ENCODE results near the gene CNTNAP1. TPM values are rescaled to one million over a fixed set of nuclear protein-coding genes. Genes with fewer than 3 reads are reported as not detected.
A peak's percentile ranks its signal among the peaks of the same experiment; 100 is the strongest.

The CNTNAP1 gene
- total and polyA plus RNA-seq, 9 of the 15 experiments (the other 6 are each of a cell fraction or from before 2014, with no cell fraction given), result 0.10 to 1.8 (median 0.62) TPM

DNA sequence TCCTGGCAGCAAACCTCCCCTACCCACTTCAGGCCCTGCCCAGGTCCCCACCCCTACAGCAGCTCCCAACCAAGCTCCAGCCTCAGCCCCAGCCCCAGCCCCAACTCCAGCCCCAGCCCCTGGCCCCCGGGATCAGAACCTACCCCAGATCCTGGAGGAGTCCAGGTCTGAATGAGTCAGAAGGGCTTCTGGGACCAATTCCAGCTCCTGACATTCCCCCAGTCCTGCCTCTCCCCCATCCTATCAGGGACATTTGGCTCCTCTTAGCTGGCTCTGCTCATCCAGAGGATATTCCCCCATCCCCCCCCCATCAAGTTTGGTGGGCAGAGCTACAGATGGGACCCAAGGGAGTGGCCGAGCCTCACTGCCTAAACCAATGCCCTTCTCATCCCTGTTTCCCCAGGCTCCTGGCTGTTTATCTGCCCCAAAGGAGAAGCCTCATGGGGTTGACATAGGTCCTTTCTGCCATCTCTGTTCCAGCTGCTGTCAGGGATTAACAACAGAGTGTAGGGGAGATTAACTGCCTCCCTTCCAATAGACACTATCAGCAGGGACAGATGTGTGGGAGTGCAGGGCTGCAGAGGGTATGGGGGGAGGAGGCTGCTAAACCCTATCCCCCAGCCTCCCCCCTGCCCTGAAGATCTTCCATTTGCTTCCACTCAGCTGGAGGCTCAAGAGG lies 16.5 kb downstream of the CNTNAP1 start (continued):
- TF ChIP-seq E2F3 (CRISPR knock-in tag; IDR thresholded peaks at IDR 0.05) (peak; percentile 76; the same call in 1 of the 2 replicates), TCF3 (CRISPR knock-in tag; IDR thresholded peaks at IDR 0.05) (peak; percentile 99), POLR2H (tag; IDR thresholded peaks at IDR 0.05; ENCODE audit: low read depth) (no peak), HDGF (IDR thresholded peaks at IDR 0.05) (no peak), BHLHE40 (IDR thresholded peaks at IDR 0.05; ENCODE audit: low read length) (peak; percentile 83), POLR2AphosphoS5 (IDR thresholded peaks at IDR 0.05; ENCODE audit: control insufficient read depth, insufficient read depth, low read depth, low read length) (peak; percentile 100), POLR3A (IDR thresholded peaks at IDR 0.05; ENCODE audit: borderline replicate concordance, extremely low read depth, insufficient read depth, insufficient read length) (no peak), CAMTA2 (CRISPR knock-in tag; conservative IDR thresholded peaks at IDR 0.05) (no peak), CBFB (CRISPR knock-in tag; IDR thresholded peaks at IDR 0.05) (no peak), BRD9 (IDR thresholded peaks at IDR 0.05; ENCODE audit: low read depth, partially characterized antibody) (peak; percentile 66), ZBED1 (IDR thresholded peaks at IDR 0.05) (peak; percentile 96), ATF1 (CRISPR knock-in tag; IDR thresholded peaks at IDR 0.05) (no peak), ATF1 (tag; IDR thresholded peaks at IDR 0.05) (peak; percentile 81), FOSL1 (tag; conservative IDR thresholded peaks at IDR 0.05) (peak; percentile 80), PURB (CRISPR knock-in tag; IDR thresholded peaks at IDR 0.05; ENCODE audit: low read depth) (no peak)
- TF ChIP-seq, protein P1, sequence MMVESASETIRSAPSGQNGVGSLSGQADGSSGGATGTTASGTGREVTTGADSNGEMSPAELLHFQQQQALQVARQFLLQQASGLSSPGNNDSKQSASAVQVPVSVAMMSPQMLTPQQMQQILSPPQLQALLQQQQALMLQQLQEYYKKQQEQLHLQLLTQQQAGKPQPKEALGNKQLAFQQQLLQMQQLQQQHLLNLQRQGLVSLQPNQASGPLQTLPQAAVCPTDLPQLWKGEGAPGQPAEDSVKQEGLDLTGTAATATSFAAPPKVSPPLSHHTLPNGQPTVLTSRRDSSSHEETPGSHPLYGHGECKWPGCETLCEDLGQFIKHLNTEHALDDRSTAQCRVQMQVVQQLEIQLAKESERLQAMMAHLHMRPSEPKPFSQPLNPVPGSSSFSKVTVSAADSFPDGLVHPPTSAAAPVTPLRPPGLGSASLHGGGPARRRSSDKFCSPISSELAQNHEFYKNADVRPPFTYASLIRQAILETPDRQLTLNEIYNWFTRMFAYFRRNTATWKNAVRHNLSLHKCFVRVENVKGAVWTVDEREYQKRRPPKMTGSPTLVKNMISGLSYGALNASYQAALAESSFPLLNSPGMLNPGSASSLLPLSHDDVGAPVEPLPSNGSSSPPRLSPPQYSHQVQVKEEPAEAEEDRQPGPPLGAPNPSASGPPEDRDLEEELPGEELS (CRISPR knock-in tag; IDR thresholded peaks at IDR 0.05; ENCODE audit: borderline replicate concordance), result no peak
- TF ChIP-seq, protein P2, sequence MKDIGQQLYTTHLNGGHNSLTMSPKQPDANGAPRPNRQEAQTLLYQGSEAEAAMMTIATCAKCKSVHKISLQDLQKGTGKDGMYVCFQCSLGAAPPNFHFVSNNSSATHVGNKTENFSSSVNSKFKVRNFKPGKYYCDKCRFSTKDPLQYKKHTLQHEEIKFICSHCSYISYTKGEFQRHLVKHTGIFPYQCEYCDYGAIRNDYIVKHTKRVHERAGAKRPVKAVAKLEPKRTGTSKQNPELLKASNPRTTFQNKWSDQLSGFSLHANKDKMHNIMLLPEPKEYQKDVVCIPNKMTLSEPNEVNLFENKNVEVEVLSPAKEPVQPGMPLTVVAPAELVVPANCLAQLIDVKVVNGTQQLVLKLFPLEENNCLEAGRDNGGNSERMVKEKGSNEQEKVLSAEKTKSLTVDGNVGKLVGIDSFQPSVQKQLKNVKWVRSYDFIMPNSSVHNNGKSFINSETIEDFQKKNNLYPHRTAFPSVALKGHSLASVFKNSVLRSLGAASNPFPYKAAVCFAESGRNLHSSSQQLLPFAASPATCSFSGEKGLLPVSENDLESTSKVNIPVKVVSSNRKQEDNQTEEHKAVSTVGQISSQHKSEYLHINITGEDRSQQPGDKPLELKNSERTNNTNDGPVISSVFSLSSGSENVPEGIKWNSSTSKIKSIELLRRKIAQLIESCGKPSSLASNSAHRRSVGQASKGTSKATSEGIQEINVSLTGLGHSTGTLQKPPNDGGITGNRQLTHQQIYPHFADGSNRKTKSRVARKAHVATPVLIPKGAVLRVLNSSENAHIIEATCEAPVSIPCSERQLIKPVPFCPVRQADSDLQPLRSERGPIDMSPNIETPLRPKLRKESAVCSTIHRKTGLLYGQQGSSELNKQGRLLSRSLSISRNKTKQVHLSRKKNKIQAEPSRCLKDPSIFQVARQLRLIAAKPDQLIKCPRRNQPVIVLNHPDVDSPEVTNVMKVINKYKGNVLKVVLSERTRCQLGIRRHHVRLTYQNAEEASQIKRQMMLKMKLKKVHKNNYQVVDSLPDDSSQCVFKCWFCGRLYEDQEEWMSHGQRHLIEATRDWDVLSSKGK (CRISPR knock-in tag; IDR thresholded peaks at IDR 0.05), result no peak
- TF ChIP-seq, protein P3, sequence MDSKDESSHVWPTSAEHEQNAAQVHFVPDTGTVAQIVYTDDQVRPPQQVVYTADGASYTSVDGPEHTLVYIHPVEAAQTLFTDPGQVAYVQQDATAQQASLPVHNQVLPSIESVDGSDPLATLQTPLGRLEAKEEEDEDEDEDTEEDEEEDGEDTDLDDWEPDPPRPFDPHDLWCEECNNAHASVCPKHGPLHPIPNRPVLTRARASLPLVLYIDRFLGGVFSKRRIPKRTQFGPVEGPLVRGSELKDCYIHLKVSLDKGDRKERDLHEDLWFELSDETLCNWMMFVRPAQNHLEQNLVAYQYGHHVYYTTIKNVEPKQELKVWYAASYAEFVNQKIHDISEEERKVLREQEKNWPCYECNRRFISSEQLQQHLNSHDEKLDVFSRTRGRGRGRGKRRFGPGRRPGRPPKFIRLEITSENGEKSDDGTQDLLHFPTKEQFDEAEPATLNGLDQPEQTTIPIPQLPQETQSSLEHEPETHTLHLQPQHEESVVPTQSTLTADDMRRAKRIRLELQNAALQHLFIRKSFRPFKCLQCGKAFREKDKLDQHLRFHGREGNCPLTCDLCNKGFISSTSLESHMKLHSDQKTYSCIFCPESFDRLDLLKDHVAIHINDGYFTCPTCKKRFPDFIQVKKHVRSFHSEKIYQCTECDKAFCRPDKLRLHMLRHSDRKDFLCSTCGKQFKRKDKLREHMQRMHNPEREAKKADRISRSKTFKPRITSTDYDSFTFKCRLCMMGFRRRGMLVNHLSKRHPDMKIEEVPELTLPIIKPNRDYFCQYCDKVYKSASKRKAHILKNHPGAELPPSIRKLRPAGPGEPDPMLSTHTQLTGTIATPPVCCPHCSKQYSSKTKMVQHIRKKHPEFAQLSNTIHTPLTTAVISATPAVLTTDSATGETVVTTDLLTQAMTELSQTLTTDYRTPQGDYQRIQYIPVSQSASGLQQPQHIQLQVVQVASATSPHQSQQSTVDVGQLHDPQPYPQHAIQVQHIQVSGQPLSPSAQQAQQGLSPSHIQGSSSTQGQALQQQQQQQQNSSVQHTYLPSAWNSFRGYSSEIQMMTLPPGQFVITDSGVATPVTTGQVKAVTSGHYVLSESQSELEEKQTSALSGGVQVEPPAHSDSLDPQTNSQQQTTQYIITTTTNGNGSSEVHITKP (IDR thresholded peaks at IDR 0.05; ENCODE audit: partially characterized antibody), result peak; percentile 73
- TF ChIP-seq, protein P4, sequence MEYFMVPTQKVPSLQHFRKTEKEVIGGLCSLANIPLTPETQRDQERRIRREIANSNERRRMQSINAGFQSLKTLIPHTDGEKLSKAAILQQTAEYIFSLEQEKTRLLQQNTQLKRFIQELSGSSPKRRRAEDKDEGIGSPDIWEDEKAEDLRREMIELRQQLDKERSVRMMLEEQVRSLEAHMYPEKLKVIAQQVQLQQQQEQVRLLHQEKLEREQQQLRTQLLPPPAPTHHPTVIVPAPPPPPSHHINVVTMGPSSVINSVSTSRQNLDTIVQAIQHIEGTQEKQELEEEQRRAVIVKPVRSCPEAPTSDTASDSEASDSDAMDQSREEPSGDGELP (CRISPR knock-in tag; IDR thresholded peaks at IDR 0.05; ENCODE audit: borderline replicate concordance), result peak; percentile 97

All from K562 (cell line).